ENCODE data around the gene CYP26A1. TPM values are rescaled to one million over a fixed set of nuclear protein-coding genes. Genes with fewer than 3 reads are reported as not detected.

CYP26A1 gene
- total RNA-seq, 1 donor from 2014 or later: not detected

DNA sequence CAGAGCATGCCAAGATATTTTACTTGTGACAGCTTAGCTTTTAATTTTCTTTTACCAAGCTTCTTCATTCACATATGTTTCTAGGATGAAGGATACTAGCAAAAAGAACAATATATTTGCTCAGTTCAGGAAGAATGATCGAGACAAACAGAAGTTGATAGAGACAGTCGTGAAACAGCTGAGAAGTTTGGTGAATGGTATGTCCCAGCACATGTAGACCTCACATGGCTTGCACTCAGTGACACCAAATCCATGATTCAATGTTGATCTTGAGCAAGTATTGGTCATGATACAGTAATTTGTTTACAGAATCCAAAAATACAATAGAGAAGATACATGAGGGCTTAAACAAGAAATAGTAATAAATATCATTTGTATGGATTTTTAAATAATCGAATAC lies 15.6 kb upstream of the CYP26A1 start:
- TF ChIP-seq, protein P1, sequence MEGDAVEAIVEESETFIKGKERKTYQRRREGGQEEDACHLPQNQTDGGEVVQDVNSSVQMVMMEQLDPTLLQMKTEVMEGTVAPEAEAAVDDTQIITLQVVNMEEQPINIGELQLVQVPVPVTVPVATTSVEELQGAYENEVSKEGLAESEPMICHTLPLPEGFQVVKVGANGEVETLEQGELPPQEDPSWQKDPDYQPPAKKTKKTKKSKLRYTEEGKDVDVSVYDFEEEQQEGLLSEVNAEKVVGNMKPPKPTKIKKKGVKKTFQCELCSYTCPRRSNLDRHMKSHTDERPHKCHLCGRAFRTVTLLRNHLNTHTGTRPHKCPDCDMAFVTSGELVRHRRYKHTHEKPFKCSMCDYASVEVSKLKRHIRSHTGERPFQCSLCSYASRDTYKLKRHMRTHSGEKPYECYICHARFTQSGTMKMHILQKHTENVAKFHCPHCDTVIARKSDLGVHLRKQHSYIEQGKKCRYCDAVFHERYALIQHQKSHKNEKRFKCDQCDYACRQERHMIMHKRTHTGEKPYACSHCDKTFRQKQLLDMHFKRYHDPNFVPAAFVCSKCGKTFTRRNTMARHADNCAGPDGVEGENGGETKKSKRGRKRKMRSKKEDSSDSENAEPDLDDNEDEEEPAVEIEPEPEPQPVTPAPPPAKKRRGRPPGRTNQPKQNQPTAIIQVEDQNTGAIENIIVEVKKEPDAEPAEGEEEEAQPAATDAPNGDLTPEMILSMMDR (IDR thresholded peaks at IDR 0.05; ENCODE audit: insufficient read depth, low read length, severe bottlenecking): no peak
- H3K27me3 ChIP-seq (ENCODE audit: control insufficient read depth, insufficient read depth, low read length): peaks cover 26% of the 10 kb centered on the region
- FAIRE-seq (no peak), DNase-seq (ENCODE audit: low read depth) (peak; percentile 60)
- H3K36me3 ChIP-seq (ENCODE audit: control insufficient read depth, insufficient read depth, low read length): no peaks in the 10 kb centered on the region
- H3K4me3 ChIP-seq (ENCODE audit: low read depth, low read length): no peak overlapping the region

DNA sequence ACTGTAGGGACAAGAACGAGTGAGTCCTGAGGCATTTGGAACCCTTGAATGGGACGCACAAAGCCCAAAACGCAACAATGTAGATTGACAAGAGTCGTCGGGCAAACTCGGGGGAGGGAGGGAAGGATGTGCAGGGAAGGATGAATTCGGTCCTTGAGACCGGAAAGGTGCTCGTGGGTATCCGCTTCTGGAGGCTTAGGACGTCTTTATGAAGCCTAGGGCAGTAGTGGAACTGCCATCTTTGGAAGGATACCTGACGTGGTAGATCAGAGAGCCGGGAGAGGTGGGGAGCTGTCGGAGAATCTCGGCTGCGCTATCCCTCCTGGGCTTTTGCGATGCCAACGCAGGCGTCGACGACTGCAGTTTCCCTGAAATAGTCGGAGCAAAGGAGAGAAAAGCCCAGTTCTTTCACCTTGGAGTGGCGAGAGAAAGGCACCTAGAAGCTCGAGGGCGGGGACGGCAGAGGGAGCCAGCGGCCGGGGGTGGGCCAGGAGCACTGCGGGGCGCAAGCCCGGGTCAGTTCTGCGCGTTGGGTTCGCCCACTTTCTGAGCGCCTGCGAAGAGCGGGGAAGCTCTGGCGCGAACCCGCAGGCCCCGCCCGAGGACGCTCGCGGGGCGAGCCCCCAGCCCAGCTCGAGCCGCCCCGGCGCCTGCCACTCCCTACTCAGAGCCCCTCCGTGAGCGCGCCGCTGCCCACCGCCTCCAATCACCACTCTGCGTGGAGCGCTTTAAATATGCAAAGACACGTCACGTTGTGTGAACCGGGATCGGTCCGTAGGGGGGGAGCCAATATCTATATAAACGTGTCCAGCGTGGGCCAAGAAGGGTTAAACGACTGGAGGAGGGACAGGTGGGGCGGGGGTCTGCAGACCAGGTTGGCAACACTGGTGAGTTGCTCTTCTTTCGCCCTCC lies 13.5 kb upstream of the CYP26A1 start, which contains the start of gene CYP26C1:
Gene CYP26C1, plus strand, starts transcription at position 824 of the 912 bp plus-strand sequence. CDS start 466 bp downstream, outside the sequence.
- no peak within 1 kb of the TSS for H3K4me3 ChIP-seq (ENCODE audit: low read depth, low read length)
- DNase-seq (ENCODE audit: low read depth): no peak
- FAIRE-seq: no peak
- no peaks in the 10 kb centered on the region for H3K36me3 ChIP-seq (ENCODE audit: control insufficient read depth, insufficient read depth, low read length)
- peaks cover 45% of the 10 kb centered on the region for H3K27me3 ChIP-seq (ENCODE audit: control insufficient read depth, insufficient read depth, low read length)
- TF ChIP-seq, protein P1 (IDR thresholded peaks at IDR 0.05; ENCODE audit: insufficient read depth, low read length, severe bottlenecking): no peak

DNA sequence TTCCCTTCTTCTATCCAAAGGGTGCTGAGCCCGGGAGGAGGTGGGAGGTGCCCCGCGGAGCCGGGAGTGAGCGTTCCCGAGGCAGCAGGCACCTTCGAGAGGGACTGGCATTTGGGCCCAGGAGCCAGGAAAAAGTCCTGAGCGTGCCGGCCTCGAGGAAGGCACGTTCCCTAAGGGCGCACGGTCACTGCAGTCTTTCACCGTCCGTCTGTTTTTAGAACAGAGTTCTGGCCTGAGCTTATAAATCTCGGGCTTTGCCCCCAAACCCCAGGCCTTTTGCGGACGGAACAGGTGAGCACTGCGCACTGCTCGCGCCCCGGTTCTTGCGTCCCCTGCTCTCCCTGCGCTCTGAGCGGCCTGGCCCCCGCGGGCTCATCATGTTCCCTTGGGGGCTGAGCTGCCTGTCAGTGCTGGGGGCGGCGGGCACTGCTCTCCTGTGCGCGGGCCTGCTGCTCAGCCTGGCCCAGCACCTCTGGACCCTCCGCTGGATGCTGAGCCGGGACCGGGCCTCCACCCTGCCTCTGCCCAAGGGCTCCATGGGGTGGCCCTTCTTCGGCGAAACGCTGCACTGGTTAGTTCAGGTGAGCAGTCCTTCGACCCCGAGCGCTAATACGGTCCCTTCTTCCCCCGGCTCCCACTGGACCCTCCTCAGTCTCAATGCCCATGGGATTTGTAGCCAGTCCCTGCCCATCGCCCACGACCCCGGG lies 12.7 kb upstream of the CYP26A1 start:
- TF ChIP-seq, protein P1 (IDR thresholded peaks at IDR 0.05; ENCODE audit: insufficient read depth, low read length, severe bottlenecking): no peak
- no peak for FAIRE-seq
- H3K27me3 ChIP-seq (ENCODE audit: control insufficient read depth, insufficient read depth, low read length): peaks cover 52% of the 10 kb centered on the region
- no peak overlapping the region for H3K4me3 ChIP-seq (ENCODE audit: low read depth, low read length)
- H3K36me3 ChIP-seq (ENCODE audit: control insufficient read depth, insufficient read depth, low read length): no peaks in the 10 kb centered on the region
- no peak for DNase-seq (ENCODE audit: low read depth)

DNA sequence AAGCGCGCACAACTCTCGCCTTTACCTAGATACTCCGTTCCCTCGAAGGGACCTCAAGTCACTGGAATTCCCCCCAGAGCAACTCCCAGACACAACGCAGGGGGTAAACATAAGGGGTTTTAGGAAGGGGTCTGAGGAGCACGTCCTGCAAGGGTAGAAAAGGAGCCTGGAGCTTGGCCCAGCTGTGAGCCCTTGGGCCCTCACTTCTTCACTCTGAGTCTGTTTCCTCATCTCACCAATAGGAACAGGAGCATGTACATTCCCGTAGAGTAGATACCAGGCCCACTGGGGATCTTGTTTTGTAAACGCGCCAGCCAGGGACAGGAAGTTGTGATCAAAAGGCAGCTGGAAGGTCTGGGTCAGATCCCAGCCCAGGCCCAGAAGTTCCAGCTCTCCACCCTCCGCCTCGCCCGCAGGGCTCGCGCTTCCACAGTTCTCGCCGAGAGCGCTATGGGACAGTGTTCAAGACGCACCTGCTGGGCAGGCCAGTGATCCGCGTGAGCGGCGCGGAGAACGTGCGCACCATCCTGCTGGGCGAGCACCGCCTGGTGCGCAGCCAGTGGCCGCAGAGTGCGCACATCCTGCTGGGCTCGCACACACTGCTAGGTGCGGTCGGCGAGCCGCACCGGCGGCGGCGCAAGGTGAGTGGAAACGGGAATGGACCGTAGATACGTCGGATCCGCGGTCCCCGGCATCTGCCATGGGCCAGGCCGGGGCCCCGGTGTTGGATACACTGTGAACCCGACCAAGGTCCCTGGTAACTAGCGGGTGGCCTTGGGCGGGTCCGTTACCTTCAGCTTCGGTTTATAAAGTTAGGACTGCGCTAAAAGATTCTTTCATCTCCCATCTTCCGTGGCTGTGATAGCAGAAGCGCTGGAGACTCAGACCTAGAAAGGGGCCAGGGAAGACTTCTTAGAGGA lies 11.8 kb upstream of the CYP26A1 start:
- Histone ChIP-seq H3K36me3 (ENCODE audit: control insufficient read depth, insufficient read depth, low read length) (no peaks in the 10 kb centered on the region), H3K27me3 (ENCODE audit: control insufficient read depth, insufficient read depth, low read length) (peaks cover 60% of the 10 kb centered on the region)

More for the DNA sequence above, 11.8 kb upstream of the CYP26A1 start:
- peak overlapping the region; percentile 27 for H3K4me3 ChIP-seq (ENCODE audit: low read depth, low read length)
- no peak for DNase-seq (ENCODE audit: low read depth)
- TF ChIP-seq, protein P1 (IDR thresholded peaks at IDR 0.05; ENCODE audit: insufficient read depth, low read length, severe bottlenecking): no peak
- no peak for FAIRE-seq

Measured in bronchial epithelial cell (primary cell).